ENCODE data around the gene GABBR1.
A peak's percentile ranks its signal among the peaks of the same experiment; 100 is the strongest.

GABBR1 gene

DNA sequence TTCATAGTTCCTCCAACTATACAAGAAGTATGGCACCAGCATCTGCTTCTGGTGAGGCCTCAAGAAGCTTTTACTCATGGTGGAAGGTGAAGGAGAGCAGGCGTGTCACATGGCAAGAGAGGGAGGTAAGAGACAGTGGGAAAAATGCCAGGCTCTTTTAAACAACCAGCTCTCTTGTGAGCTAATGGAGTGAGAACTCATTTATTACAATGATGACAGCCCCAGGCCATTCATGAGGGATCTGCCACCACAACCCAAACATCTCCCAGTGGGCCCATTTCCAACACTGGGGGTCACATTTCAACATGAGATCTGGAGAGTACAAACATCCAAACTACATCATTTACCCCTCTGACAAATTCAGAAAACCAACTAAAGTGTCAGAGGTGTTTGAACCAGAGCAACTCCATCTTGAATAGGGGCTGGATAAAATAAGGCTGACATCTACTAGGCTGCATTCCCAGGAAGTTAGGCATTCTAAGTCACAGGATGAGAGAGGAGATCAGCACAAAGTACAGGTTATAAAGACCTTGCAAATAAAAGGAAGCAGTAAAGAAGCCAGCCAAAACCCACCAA is 71.3 kb downstream of the GABBR1 start:
- DNase-seq: no peak

DNA sequence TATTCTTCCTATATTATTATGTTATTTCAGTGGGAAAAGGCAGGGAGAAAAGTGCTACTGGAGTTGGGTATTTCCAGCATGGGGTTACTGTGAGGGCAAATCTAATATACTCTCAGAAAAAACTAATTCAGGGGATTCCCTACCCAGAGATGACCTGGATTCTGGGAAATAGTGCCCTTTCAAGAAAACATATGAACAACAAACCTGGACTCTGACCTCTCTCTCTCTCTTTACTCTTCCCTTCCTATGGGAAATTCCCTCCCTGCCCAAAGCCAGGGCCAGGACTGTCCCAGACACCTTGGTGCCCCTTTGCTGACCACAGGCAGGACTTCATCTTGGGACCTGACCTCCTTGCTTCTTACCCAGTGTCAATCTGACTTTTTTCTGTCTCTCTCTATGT is 71.9 kb downstream of the GABBR1 start:
- DNase-seq: no peak

DNA sequence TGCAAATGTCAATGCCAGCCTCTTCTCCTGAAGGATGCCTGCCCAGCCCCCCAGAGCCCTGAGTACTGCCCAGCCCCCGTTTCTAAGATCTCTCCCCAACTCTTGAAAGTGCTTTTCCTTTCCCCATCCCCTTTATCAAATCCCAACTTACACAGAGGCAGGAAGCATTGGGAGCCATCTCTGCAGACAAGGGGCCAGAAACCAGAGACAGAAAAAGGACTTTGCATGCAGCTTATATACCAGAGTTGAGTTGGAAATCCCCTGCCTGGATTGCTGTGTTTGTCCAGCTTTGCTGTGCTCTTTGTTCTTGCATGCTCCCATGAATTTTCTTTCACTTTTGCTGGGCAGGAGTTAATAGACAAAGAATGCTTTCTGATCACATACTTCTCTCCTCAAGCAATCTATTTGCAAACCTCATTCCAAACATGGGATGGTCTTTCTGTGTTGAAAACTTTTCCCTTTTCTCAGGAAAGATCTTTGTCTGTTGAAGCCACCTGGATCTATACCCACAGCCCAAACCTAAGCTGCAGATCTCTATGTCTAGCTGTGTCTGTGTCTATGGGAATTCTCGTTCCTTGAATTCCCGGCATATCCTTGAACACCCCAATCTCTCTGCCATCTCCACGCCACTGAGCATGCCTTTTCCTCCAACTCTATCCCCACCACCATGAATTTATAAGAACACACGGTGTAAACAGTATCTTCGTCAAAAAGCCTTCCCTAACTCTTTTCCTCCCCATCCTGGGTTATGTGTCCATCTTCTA is 73.3 kb downstream of the GABBR1 start, which contains the start of gene UBD:
UBD (minus strand) TSS at position 209 of the 764 bp plus-strand sequence; CDS start at position 178, 31 bp downstream.
- no peak for DNase-seq

DNA sequence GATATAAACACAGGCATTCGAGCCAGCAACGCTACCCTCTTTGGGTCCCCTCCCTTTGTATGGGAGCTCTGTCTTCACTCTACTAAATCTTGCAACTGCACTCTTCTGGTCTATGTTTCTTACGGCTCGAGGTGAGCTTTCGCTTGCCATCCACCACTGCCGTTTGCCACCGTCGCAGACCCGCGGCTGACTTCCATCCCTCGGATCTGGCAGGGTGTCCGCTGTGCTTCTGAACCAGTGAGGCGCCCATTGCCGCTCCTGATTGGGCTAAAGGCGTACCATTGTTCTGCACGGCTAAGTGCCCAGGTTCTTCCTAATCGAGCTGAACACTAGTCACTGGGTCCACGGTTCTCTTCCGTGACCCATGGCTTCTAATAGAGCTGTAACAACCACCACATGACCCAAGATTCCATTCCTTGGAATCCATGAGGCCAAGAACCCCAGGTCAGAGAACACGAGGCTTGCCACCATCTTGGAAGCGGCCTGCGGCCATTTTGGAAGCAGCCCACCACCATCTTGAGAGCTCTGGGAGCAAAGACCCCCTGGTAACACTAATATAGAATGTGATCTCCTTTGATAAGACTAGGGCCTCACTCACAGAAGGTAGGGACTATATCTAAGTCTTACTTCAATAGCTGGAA is 74.4 kb downstream of the GABBR1 start:
- no peak for DNase-seq

DNA sequence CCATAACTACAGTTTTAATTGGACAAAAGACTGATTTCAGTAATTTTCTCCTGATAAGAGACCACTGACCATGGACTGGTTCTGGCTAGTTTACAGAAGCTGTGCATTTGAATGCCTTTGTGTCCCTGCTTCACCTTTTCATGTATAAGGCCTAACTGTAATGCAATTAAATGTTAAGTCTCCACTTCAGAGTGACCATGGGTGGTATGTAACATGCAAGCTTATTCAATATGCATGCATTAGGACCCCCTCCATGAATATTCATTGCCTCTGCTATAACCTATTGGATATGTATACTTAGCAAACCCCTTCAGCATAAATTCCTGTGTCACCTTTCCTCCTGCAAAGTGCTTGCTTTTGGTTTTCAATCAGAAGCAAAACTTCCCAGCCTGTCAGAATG is 75.7 kb downstream of the GABBR1 start:
- DNase-seq: no peak

DNA sequence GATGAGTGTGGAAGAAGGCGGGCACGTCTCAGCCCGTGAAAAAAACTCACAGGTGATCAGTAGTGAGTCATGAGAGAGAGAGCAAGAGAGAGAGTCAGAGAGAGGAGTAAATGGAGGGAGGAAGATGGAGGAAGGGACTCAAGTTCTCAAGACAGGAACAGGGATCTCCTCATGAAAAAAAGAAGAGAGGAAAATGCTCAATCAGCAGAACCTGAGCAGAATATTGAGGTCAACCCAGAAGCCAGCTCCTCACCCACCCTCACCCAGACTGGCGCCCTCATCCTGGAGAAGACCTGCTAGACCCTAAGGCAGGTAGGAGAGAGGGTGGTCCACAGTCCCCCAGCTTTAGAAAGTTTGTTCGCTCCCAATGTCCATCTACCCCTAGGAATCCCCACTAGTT is 78.2 kb downstream of the GABBR1 start:
- DNase-seq: no peak

DNA sequence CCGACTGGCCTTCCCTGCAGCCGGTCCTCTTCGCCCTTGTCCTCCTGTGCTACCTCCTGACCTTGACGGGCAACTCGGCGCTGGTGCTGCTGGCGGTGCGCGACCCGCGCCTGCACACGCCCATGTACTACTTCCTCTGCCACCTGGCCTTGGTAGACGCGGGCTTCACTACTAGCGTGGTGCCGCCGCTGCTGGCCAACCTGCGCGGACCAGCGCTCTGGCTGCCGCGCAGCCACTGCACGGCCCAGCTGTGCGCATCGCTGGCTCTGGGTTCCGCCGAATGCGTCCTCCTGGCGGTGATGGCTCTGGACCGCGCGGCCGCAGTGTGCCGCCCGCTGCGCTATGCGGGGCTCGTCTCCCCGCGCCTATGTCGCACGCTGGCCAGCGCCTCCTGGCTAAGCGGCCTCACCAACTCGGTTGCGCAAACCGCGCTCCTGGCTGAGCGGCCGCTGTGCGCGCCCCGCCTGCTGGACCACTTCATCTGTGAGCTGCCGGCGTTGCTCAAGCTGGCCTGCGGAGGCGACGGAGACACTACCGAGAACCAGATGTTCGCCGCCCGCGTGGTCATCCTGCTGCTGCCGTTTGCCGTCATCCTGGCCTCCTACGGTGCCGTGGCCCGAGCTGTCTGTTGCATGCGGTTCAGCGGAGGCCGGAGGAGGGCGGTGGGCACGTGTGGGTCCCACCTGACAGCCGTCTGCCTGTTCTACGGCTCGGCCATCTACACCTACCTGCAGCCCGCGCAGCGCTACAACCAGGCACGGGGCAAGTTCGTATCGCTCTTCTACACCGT is 79.5 kb downstream of the GABBR1 start:
- DNase-seq: peak; percentile 12

DNA sequence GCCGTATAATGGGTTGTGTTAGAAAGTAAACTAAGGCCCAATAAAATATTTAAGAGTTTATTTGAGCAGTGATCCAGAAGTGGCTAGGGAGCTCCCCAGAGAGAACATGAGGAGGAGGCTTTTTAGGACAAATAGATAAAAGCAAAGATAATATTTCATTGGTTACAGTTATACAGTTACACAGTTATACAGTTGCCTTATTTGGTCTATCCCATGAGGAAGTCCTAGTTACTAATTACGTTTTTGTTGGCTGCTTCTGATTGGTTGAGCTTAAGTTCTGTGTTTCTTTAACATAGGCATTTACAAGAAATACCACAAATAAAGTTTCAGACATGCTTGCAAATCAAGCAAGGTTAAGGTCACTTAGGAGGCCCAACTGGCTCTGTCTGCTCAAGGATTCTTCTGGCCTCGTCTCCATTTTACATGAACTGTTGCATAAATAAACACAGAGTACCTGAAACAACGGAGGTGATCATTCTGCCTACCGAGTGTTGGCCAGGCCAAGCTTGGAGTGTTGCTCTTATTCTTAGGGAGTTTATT is 80.4 kb downstream of the GABBR1 start:
- DNase-seq: peak; percentile 82

DNA sequence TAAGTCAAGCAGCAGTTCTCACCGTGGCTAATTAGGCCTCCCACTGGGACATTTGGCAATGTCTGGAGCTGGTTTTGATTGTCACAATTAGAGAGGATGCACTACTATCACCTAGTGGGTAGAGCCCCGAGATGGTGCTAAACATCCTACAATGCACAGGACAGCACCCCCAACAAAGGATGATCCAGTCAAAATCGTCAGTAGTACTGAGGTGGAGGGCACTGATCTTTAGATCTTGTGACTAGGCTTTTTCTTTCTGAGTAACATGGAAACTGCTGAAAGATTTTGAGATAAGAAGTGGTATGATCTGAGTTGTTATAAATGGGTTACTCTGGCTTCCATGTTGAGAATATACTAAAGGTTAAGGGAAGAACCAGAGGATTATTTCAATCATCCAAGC is 85.4 kb downstream of the GABBR1 start:
- no peak for DNase-seq

DNA sequence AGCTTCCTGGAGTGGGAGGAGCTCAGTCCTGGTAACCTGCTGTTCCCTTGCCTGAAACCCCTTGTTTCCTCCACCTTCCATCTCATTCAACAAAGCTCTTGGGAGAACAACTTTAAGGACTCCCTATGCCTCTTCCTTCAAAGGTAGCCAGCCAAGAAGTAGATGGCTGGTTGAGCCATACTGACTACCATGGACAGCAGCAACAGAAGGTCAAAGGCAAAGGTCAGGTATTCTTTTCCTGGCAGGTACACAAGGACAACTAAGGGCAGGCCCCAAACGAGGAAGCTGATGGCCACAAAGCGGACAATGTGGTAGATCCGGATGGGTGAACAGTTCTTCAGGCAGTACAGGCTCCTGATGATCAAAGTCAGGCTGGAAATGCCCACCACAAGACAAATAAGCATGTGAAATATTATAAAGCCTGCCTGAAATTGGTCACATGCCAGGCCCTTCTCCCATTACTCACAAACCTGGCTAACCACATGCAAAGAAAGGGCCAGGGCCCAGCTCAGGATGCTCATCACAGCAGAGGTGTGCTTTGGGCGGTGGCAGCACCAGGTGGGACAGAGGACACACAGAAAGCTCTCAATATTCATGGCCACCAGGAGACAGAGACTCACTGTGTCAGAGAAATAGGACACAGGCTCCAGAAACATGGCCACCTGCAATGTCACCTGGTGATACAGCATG is 95.1 kb downstream of the GABBR1 start:
- no peak for DNase-seq

DNA sequence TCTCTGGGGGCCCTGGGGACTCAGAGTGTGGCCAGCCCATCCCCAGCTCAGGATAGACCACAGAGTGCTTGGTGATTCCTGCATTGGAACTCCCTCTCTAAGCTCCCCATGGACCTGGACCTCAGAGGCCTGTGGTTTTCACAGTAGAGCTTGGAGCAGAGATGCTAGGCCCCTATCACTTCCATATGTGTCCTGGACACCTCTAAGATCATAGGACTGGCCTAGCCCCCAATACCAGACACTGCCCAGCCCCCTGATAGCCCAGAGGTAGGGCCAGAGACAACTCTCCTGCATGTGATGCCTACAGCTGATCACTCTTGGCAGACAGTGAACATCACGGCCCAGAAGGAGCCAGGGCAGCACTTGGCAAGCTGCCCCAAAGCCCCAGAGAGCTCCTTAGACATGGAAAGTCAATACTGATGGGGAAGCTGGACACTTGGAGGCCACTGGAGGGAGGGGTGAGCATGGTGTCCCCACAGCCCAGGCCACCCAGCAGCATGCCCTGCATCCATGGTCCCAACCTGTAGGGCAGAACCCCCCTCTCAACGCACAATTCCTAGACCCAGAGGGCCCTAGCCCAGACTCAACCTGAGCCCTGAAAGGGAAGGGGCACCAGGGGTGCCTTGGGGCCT is 100.5 kb downstream of the GABBR1 start:
- DNase-seq: no peak

DNA sequence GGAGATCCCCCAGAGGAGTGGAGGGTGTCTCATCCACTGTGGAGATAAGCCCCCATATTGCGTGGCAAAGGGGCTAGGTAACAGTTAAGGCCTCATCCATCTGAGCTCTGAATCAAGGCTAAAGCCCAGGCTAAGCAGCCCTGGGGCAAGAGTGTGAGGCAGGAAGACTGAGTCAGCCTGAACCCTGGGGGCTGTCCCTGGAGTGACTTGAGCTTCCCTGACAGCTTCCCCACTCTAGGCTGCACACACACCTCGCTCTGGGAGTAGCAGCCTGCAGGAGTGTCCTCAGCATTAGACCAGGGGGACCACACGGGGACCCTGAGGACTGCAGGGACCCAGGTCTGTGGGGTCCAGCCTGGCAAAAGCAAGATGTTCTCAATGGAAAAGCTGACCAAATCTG is 101.3 kb downstream of the GABBR1 start:
- DNase-seq: no peak

DNA sequence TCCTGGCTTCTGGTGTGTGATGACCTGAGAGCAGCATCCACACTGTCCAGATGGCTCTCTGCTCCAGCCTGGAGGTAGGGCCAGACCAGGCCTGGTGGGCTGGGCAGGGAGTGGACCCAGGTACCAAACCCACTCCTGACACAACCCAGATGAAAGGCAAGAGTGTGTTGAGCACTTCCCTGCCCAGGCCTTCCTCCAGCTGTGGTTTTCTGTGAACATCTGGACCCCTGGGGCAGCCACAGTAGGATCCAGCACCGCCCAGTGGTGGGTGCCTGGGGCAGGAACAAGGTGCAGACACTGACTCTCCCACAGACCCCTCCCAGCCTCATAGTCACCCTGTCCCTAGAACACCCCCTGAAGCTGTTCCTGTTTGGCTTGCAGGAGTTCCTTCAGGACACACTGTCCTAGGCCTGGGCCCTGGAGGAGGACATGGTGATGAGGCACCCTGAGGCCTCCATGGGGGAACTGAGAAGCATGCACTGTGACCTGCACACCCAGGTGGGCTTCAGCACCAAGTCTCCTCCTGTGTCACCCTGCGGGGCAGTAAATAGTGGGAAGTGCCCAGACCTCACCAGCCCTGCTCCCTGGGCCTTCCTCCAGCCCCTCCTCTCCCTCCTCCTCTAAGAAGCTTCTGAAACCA is 102.2 kb downstream of the GABBR1 start:
- no peak for DNase-seq

DNA sequence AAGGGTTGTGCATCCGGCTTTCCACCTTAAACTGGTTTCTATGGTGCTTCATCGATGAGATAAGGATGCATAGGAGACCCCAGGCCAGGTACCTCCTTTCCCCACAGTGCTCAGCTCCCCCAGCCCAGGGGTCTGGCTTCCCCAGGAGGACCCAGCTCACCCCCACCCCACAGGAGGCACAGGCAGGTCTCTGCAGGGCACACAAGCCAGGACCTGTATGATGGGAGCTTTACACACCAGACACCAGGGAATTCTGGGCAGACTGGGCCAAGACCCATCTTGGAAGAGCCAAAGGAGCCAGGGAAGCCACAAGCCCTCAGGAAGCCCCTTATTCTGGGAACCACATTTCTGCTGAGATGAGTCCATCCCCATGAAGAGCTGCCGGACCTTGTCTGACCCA is 103.0 kb downstream of the GABBR1 start:
- no peak for DNase-seq

DNA sequence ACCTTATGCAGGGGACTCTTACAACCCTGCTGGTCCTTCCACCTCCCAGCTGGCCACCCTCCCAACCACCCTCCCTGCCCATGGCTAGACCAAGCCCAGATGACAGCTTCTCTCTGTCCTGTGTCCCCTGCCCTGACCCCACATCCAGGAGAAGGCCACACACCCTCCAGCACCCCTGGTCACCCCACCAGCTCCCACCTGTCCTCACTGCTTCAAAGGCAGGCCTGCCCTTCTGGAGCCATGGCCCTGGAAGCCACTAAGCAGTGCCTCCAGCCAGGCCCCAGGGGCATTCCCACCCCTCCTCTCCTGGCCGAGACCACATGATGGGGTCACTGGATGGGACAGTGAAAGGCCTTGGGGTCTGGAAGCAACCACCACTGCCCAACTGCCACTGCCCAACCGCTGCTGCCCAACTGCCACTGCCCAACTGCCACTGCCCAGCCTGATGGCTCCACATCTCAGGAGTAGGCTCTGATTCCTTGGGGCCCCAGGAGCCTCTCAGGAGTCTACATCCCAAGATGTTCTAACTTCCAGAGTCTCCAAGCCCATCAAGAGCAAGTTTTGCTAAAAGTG is 103.9 kb downstream of the GABBR1 start:
- no peak for DNase-seq

DNA sequence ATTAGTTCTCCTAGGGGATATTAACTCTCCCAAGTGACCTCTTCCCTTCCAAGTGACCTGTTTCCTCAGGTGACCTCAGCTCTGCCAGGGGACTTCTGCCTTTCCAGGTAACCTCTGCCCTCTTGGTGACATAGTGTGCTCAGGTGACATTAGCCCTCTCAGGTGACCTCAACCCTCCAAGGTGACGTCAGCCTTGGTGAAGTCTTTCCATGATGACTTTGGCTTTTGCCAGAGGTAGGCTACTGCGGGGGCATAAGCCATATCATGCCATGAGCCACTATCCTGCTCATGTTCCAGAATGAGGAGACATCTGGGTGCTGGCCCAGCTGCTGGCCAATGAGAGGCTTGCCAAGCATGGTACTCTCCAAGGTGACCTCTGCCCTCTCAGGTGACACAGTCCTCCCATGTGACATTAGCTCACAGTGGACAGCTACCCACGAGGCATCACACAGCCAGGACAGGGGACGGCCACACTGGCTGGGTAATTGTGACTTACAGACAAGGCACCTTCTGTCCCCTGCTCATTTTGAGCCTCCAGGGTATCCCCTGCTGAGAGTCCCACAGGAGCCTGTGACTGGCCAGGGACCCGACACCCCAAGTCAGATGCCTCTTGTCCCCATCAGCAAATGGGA is 104.6 kb downstream of the GABBR1 start:
- no peak for DNase-seq

DNA sequence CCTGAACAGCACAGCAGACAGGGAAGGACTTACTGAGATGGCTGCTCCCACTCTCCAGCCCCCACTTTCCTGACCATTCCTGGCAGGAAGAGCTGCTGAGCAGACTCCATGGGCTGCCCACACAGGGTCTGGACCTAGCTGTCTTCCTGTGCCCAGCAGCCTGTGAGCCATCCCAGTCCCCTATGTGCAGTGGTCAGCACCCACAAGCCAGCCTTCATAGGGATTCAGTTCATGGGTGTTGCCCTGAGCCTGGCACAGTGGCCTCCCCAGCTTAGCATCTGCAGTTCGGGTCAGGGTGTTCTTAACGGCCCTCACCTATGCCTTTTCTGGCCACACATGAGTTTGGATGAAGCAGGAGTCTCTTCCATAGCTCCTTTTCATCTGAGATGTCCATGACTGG is 105.4 kb downstream of the GABBR1 start:
- no peak for DNase-seq

DNA sequence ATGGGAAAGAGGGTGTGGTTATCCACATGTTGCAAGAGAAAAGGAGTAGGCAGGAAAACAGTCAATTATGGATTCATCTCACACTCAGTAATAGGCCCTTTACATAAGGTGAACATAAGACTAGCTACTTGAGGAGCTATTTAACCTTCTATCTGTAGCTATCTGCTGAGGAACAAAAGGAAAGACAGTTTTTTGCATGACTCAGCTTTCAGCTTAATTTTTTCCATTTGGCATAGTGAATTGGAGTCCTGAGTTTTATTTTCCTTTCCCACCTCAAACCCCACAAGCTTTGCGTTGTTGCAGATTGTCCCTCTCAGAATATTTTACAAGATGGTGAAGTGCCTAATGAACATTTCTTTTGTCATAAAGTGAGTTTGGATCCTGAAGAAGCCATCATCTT is 105.9 kb downstream of the GABBR1 start:
- no peak for DNase-seq

DNA sequence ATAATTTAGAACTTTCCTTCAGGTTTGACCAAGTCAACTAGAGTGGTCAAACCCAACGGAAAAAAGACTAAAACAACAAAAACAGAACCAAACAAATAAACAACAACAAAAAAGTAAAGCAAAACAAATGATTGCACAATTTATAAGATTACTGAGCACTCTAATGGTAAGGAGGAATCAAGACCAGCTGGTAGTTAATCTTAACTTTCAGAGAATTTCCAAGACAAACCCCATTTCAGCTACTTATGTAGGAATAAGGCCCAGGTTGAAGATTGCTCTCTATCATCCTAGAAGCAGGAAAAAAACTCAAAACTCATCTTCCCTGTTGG is 107.7 kb downstream of the GABBR1 start:
- no peak for DNase-seq

DNA sequence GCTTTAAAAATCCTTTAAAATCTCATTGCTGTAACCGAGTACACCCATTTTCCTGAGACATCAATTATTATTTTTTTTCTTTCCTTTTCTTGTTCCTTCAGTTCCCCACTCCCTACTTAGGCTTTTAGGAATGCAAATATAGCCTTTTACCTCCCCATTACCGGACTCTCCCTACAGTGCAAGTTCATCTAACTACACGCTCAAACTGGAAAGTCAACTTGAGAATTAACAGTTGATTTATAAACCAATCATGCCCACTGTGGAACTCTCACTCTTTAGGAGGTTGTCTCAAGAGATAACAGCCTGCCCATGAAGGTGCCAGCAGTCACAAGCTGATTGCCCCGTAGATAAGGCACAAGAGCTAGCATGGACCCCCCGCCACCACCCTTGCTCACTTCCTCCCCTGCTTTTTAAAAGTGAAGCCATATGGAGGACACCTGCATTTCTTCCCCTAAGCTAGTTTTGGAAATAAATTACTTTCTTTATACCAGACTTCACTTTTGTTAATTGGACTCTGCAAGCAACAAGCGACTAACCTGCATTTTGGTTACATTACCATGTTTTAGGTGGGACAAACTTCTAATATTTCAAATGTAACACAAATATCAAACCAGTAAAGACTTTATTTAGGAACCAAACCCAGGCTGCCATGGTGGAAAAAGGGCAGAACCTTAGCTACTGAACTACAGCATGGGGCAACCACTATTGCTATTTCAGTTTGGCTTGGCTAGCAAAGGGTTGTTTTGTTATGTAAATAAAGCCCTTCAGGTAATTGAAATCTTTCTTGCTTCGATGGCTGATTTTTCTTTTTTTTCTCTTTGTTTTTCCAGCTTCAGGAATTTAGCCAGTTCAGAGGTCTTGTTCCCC is 108.3 kb downstream of the GABBR1 start:
- DNase-seq: no peak
